ENCODE measurements around the gene TBC1D3.
"Not testable (repeated sequence)": the region's sequence is repeated elsewhere in the genome, so short reads cannot be mapped to it uniquely, and the experiment has no call there.

The TBC1D3 gene

GRCh38 chr17:38192455-38192854, at the start of gene TBC1D3:
TBC1D3 (minus strand) TSS chr17:38192555; CDS start chr17:38191029, 1,526 bp downstream.
- not testable (repeated sequence) for FAIRE-seq; DNase-seq (ENCODE audit: extremely low spot score, insufficient read length, low read depth)

GRCh38 chr17:38232790-38233189, 40.4 kb upstream of the TBC1D3 start:
- DNase-seq (ENCODE audit: extremely low spot score, insufficient read length, low read depth); FAIRE-seq: not testable (repeated sequence)

GRCh38 chr17:38225844-38226495, 33.6 kb upstream of the TBC1D3 start:
- not testable (repeated sequence) for FAIRE-seq; DNase-seq (ENCODE audit: extremely low spot score, insufficient read length, low read depth)

DNA sequence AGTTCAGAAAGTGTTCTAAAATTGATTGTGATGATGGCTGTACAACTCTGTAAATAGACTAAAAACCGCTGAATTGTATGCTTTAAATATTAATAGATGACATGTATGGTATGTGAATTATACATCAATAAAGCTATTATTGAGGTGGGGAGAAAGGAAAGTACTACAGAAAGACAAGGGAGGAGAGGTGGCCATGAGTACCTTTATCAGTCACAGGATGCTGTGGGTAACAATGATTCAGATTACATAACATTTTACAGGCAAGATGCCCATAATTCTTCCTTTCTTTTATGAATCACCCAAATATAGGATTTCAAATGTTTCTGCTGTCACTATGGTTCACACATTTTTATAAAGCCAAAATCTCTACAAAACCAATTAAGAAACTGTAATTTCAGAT, 28.5 kb upstream of the TBC1D3 start:
- not testable (repeated sequence) for DNase-seq (ENCODE audit: extremely low spot score, insufficient read length, low read depth); FAIRE-seq

DNA sequence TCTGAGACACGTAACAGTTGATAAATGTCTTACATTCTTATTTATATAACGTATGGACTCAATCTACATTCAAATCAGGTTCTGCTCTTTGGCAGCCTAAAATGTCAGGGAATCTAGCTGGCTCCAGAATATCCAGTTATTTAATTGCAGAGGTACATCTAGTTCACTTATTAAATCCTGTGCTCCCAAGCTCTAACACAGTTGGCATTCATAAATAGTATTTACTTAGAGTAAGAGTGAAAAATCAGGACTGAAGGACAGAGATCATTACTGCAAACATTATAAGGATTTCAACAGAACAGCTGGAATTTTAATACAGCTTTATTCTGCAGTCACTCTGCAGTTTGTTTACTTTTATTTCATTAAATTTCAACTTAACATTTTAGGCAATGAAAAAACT, 7.9 kb upstream of the TBC1D3 start:
- FAIRE-seq; DNase-seq (ENCODE audit: extremely low spot score, insufficient read length, low read depth): not testable (repeated sequence)

- DNase-seq (ENCODE audit: extremely low spot score, insufficient read length, low read depth); FAIRE-seq: not testable (repeated sequence)
These were observed 57.5 kb downstream of the TBC1D3 start for GRCh38 chr17:38134860-38135259.

All from GM18507 (cell line).